SU-DHL-6 (cell line): ENCODE results near the gene PCDH18.

ENCODE experiments used
- CTCF ChIP-seq: fragments of 200-600 bp; sonication (generic); IDR thresholded peaks from one replicate; pipeline ENCODE4 v1.5.1; 2017; ENCODE audit warnings: antibody characterized with exemption, mild to moderate bottlenecking, low read length, moderate library complexity; ENCODE audit not compliant: insufficient read depth, poor library complexity, severe bottlenecking
- EZH2phosphoT487 ChIP-seq: fragments of 200-600 bp; sonication (generic), shearing (Covaris generic); conservative IDR thresholded peaks from 2 replicates; pipeline ENCODE4 v1.6.1; 2018; ENCODE audit warnings: mild to moderate bottlenecking, antibody characterized with exemption, low read length, moderate library complexity, mixed read lengths

- TF ChIP-seq CTCF (no peak), EZH2phosphoT487 (no peak)
Measured at GRCh38 chr4:137531168-137531985, 917 bp downstream of the PCDH18 start.
